NOMO-1 (cell line): ENCODE measurements around the gene INO80.

ENCODE experiments used
- DNase-seq, 2 experiments: peaks; one replicate each; lab custom pipeline; 2025; ENCODE audit not compliant: unreplicated experiment in 2 of 2; lab: John Stamatoyannopoulos, UW

INO80 gene

GRCh38 chr15:41048397-41048796, 67.7 kb downstream of the INO80 start:
- no peak for DNase-seq

DNA sequence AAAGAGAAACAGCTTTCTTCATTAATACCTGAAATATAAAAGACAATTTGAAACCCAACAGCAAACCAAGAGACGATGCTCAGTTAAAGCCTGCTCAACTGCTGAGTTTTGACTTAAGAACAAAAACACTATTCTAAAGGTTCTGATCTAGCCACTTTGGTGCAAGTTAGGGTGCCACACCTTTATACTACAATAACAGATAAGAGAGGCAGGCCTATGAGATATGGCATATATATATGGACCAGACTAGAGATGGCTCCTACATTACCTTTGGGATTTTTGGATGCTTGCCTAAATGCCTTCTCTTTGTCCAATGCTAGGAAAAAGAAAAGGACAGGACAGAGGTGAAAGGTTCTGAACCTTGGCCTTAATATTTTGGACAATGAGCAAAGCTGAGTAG, 68.6 kb downstream of the INO80 start:
- no peak for DNase-seq

DNA sequence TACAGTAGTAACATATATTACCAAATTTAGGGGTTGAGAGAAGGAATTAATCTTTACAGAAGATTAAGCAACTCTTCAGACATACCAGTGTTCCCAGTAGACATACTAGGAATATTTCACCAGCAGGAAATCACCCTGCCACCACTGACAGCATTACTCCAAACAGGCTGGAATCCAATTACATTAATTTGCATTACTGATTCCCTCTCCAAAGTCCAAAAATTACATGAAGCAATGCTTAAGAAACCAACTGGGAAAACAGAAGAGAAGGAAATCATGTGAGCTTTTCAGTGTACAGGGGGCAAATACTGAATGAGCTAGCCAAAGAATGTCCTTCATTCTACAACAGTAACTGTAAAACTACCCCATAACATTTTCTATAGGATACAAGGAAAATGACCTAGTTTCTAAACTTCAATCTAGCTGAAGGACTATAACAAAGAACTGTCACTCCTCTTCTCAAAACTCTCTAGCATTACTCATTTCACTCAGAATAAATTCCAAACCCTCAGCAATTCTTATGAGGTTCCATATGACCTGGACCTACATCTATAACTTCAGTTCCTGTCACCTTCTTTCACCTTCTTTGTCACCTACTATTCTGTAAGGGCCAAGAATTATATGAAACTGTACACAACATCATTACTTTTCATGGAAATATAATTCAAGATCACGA, 72.7 kb downstream of the INO80 start:
- DNase-seq, result no peak

GRCh38 chr15:41042851-41043250, 73.2 kb downstream of the INO80 start:
- no peak for DNase-seq

- no peak for DNase-seq
Measured at GRCh38 chr15:41039121-41039520, 77.0 kb downstream of the INO80 start.

DNA sequence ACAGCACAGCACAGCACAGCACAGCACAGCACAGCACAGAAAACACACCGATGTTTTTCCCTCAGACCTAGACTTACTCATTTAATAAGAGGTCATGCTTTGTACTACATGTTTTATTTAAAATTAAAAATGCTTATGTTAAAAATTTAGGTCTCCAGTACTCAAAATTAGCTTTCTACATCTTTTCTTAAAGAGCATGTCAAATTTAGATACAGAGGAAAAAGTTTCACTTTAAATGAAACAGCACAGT, 84.1 kb downstream of the INO80 start:
- no peak for DNase-seq

GRCh38 chr15:41031232-41032078, 84.6 kb downstream of the INO80 start:
- DNase-seq, result no peak

GRCh38 chr15:41028853-41029252, 87.2 kb downstream of the INO80 start:
- DNase-seq, result no peak

DNA sequence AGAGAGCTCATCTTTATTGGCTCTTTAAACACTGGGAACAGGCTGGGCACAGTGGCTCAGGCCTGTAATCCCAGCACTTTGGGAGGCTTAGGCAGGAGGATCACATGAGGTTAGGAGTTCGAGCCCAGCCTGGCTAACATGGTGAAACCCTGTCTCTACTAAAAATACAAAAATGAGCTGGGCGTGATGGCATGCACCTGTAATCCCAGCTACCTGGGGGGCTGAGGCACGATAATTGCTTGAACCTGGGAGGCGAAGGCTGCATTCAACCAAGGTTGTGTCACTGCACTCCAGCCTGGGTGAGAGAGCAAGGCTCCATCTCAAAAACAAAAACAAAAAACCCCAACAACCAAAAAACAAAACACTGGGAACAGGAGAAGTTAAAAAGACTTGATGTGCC, 90.7 kb downstream of the INO80 start:
- DNase-seq, result no peak

DNA sequence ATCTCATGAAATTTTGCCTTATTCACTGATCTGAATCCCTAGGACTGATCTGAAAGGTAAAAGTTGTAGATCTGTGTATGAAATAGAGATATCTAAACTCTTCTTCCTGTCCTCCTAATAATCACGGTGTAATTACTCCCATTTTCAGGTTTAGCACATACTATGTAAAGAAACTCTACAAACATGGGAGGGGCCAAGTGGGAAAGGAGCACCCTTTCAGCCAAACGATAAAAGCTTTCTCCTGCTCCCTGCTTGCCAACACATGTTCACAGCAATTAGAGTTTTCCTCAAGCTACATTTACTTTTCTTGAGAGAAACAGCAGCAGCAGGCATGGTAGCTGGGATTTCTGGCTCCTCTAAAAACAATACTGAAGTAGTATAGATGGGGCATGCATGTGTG, 91.2 kb downstream of the INO80 start:
- DNase-seq, result no peak

DNA sequence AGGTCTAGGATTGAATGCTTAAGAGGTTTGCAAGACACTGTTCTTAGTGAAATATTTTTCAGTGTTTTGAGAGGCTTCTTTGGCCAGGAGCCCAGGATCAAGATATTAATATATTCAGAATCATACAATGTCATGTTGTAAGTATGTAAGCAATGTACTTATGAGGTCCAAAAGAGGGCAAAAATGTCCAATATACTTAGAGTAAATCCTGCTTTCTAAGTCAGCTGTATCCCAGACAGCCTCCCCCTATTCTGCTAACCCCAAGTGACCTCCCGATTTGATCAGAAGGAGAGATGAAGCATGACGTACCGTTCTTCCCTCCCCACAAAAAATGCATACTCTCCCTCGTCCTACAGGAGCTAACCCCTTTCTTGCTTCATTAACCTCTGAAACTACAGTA, 91.9 kb downstream of the INO80 start:
- no peak for DNase-seq

DNA sequence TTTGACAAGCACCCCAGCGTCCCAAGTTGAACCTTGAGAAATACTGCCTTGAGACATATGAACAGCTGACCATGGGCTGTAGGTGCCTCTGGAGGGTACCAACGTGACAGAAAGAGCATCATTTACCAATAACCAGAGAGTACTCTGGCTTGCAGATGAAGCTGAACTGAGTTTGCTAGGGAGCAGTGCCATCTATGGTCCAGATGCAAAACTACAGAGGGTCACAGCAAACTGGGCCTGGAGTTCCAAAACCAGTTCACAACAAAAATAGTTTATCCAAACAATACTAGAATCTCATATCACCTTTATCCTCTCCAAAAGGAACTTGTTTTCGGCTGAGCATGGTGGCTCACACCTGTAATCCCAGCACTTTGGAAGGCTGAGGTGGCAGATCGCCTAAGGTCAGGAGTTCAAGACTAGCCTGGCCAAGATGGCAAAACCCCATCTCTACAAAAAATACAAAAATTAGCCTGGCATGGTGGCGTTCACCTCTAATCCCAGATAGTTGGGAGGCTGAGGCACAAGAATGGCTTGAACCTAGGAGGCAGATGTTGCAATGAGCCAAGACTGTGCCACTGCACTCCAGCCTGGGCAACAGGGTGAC, 93.5 kb downstream of the INO80 start:
- peak in 1 of 2 experiments; percentile 29 for DNase-seq

DNA sequence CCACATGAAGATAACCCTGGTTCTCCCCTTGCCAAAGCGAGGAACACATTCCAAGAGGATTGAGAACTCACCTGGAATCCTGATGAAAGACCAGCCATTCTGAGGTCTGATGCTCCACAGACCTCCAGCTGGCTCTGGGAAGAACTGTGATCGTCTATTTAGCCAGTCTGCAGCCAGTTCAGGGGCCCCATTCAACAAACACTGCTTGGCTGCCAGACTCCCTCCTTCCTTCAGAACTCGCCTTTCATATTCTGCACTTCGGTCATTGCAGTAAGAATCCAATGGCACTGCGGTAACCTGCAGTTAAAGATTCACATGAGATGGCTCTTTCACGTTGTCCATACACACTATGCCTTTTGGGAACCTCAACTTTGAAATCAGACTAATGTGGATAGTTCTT, 95.3 kb downstream of the INO80 start:
- DNase-seq, result no peak

DNA sequence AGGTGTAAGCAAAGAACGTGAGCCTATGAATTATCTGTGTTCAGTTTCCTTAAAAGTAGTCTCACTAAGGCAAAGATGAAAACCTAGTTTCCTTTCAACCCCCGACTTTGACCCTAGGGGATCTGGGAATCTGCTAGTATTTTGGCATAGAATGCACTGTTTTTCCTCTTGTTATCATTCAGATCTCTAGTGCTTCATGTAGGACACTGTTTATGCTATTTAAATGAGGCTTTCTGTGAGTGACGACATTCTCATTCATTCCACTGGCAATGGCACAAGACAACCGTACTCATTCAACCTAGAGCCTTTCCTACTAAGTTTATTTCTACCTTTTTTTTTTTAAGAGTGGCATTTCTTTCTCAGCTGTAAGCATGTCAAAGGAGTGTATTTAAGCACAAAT, 95.8 kb downstream of the INO80 start:
- DNase-seq, result no peak

DNA sequence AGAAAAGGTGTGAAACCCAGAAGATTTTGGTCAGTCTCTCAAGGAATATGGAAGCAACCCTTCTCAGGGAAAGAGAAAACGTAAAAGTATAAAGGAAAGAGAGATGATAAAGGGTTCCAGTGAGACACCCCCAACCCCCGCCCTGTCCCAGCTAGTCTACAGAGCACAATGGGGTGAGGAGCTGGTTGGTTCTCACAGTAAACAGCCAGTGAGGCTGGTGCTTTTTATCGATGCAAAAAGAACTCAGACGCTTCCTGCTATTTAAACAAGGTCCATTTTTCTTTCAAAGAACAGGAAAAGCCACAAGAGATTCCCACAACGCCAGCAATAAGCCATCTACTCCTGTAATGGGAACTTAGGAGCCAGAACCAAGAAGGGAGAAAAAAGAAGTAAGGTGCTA, 96.9 kb downstream of the INO80 start:
- no peak for DNase-seq

DNA sequence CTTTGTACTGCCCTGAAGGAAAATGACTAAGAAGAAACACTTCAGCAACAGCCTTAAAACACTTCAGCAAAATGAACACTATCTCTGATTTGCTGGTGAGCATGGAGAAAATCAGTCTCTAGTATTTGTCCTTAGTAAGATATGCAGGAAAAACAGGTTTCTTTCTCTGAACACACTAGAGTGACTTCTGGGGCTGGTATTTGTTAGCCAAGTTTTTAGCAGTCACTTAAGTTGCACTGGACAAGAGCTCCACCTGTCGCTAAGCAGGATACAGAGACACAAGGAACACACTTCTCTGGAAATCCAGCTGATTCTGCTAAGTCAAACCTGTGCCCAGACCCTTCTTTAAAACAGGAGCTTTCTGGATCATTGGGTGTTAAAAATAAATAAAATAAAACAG, 97.5 kb downstream of the INO80 start:
- DNase-seq, result no peak

DNA sequence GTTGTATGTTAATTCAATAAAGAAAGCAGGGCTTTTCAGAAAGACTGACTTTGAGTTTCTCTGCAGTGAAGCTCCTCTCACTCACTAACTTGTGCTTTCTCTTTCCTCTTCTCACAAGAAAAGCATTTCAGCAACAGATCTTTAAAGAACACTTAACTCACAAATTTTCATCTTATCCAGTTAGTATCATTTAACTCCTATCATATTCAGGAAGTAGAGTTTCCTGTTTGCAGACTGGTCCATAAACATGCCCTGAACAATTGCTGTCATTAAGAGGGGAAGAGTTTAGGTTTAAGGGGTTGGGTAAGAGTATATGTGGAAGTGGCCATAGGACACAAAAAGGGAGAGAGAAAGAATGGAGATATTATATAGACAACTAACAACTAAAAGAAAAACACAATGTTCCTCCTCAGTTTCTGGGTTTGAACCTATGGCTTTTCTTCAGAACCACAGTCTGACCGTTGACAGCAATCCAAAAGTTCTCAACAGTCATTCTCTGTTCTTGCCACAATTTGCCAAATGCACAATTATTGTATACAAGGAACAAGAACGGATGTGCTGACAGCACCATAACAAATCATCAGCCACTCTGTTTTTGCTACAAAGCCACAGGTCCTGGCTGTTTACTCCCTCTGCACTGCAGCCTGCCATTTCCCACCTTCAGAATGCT, 98.9 kb downstream of the INO80 start:
- DNase-seq, result peak; percentile 10 to 34

DNA sequence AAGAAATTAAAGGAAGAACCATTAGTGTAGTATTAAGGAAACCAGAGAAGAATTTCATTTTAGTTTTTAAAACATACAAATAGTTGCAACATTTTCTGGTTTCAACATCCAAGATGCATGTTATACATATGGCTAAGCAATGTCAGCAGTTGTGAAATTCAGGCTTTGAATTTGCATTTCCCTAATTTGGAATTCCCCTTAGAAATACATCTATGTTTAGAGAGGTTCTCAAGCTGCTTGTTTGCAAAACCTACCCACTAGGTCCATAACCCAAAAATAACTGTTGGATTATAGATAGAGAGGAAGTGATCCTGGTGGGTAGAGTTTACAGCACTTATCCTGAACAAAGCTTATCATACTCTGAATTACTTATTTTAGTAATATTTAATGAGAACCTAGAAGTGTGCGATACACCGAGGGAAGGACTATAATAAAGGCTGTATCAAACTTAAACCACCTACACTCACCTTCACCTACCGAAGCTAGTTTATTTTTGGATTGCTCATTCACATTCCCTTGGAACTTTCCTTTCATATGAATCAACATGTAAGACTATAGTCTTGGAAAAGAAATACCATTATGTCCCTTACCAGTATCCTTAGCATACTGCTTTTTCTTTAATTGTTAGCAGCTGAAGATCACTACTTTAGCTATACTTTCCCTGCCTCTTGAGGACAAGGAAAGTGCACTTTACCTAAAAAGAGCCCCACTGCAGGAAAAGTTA, 102.2 kb downstream of the INO80 start:
- DNase-seq, result peak; percentile 50 to 93

- DNase-seq, result no peak
Measured at GRCh38 chr15:41011055-41011815, 104.8 kb downstream of the INO80 start.

GRCh38 chr15:41010345-41010744, 105.7 kb downstream of the INO80 start:
- DNase-seq, result no peak
